ENCODE data around the gene CYP4B1.

- TF ChIP-seq CTCF (IDR thresholded peaks at IDR 0.05) (no peak), POLR2A (IDR thresholded peaks at IDR 0.05) (no peak)
Measured at GRCh38 chr1:46805755-46806154, 6.9 kb downstream of the CYP4B1 start.

Measured in Peyer's patch (tissue), 4 donors.